Measurements from ENCODE around the gene CYB561. TPM values are rescaled to one million over a fixed set of nuclear protein-coding genes. Genes with fewer than 3 reads are reported as not detected.
A peak's percentile ranks its signal among the peaks of the same experiment; 100 is the strongest.

Gene CYB561
- total RNA-seq, 2 donors from 2014 or later: 19.0 to 23.7 TPM

DNA sequence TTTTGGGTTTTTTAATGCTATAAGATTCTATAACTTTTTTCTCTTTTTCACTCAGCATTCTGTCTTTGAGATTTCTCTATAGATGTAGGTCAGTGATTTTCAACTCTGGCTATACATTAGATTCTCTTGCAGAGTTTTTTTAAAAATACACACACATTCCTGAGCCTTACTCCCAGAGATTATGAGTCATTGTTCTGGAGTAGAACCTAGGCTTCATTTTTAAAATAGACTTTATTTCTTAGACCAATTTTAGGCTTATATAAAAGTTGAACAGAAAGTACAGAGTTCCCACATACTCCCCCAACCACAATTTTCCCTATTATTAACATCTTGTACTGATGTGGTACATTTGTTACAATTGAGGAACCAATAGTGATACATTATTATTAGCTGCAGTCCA lies 63.3 kb downstream of the CYB561 start:
- TF ChIP-seq, protein P1, sequence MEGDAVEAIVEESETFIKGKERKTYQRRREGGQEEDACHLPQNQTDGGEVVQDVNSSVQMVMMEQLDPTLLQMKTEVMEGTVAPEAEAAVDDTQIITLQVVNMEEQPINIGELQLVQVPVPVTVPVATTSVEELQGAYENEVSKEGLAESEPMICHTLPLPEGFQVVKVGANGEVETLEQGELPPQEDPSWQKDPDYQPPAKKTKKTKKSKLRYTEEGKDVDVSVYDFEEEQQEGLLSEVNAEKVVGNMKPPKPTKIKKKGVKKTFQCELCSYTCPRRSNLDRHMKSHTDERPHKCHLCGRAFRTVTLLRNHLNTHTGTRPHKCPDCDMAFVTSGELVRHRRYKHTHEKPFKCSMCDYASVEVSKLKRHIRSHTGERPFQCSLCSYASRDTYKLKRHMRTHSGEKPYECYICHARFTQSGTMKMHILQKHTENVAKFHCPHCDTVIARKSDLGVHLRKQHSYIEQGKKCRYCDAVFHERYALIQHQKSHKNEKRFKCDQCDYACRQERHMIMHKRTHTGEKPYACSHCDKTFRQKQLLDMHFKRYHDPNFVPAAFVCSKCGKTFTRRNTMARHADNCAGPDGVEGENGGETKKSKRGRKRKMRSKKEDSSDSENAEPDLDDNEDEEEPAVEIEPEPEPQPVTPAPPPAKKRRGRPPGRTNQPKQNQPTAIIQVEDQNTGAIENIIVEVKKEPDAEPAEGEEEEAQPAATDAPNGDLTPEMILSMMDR (IDR thresholded peaks at IDR 0.05): no peak
- ATAC-seq (ENCODE audit: insufficient number of reproducible peaks, low FRiP score, low read depth) (no peak), DNase-seq (ENCODE audit: low spot score) (no peak)
- peaks cover 21 to 33% of the 10 kb centered on the region in 2 donors for H3K4me1 ChIP-seq (ENCODE audit: control insufficient read depth in 1 of 2, low read depth in 2 of 2)
- no peaks in the 10 kb centered on the region for H3K9me3 ChIP-seq
- H3K27ac ChIP-seq: peak overlapping the region in 1 of 2 donors; percentile 26
- no peak overlapping the region for H3K4me3 ChIP-seq
- no peaks in the 10 kb centered on the region for H3K27me3 ChIP-seq (replicated peaks; ENCODE audit: insufficient read depth)
- no peaks in the 10 kb centered on the region for H3K36me3 ChIP-seq

Other genes with a start within 250 kb of the CYB561 start
- gene ACE, start 30.8 kb upstream of the CYB561 start, total RNA-seq: 10 to 100 TPM in 1 of 2 donors, 1 to 10 TPM in 1; 5.4 to 16.5 TPM
- gene KCNH6, start 77.1 kb upstream of the CYB561 start, total RNA-seq: not detected
- 10 to 100 TPM; 29.2 to 29.5 TPM for gene DCAF7, start 104.2 kb upstream of the CYB561 start, total RNA-seq
- gene TACO1, start 154.6 kb upstream of the CYB561 start, total RNA-seq: 10 to 100 TPM; 11.1 to 11.4 TPM
- gene MAP3K3, start 176.1 kb upstream of the CYB561 start, total RNA-seq: 100 to 1,000 TPM in 1 of 2 donors, 10 to 100 TPM in 1; 85.3 to 102 TPM

Data from thoracic aorta (tissue), 2 donors.